Upper lobe of left lung (tissue), 6 donors: ENCODE measurements around the gene SNRPD2. TPM values are rescaled to one million over a fixed set of nuclear protein-coding genes. Genes with fewer than 3 reads are reported as not detected.
A peak's percentile ranks its signal among the peaks of the same experiment; 100 is the strongest.
"Not testable (repeated sequence)": the region's sequence is repeated elsewhere in the genome, so short reads cannot be mapped to it uniquely, and the experiment has no call there.

Experiments
- ATAC-seq, 2 donors: fragments of 200-7000 bp; cut with Tn5 transposase; one replicate each; pipeline ENCODE4 v1.9.1; 2022; ENCODE audit warnings: mild to moderate bottlenecking in 2 of 2, moderate library complexity in 2 of 2; ENCODE audit not compliant: low FRiP score in 2 of 2
- DNase-seq, 2 donors: peaks; one replicate each; pipeline ENCODE4 v3.0.0-alpha.2; 2019 to 2020
- H3K27ac ChIP-seq, 4 donors: fragments of 200-600 bp; sonication (generic); one replicate each; pipeline ENCODE4 v1.5.1; 2016 to 2019
- H3K27me3 ChIP-seq, 4 donors: fragments of 200-600 bp; sonication (generic); one replicate each; pipeline ENCODE4 v1.5.1; 2017 to 2019
- H3K36me3 ChIP-seq, 4 donors: fragments of 200-600 bp; sonication (generic); one replicate each; pipeline ENCODE4 v1.5.1; 2016 to 2019
- H3K4me1 ChIP-seq, 4 donors: fragments of 200-600 bp; sonication (generic); one replicate each; pipeline ENCODE4 v1.5.1; 2018 to 2019
- H3K4me3 ChIP-seq, 4 donors: fragments of 200-600 bp; sonication (generic); one replicate each; pipeline ENCODE4 v1.5.1; 2017 to 2019; ENCODE audit warnings: mild to moderate bottlenecking in 2 of 4, moderate library complexity in 1 of 4
- H3K9me3 ChIP-seq, 4 donors: fragments of 200-600 bp; sonication (generic); one replicate each; pipeline ENCODE4 v1.5.1; 2018 to 2019
- CTCF ChIP-seq, 6 experiments: fragments of 450-650 bp in 4 of 6; fragments of 200-600 bp in 2 of 6; sonication (generic) in 2 of 6; IDR thresholded peaks; one replicate each; pipeline ENCODE4 v1.5.1; 2016 to 2019; ENCODE audit warnings: antibody characterized with exemption in 6 of 6
- EP300 ChIP-seq, 4 donors: sonication (generic); formaldehyde crosslinking; IDR thresholded peaks; one replicate each; pipeline ENCODE4 v1.5.1; 2017; ENCODE audit warnings: antibody characterized with exemption in 4 of 4, control low read depth in 2 of 4
- POLR2A ChIP-seq, 4 donors: fragments of 450-650 bp; IDR thresholded peaks; one replicate each; pipeline ENCODE4 v1.5.1; 2016 to 2017; ENCODE audit warnings: antibody characterized with exemption in 4 of 4, mild to moderate bottlenecking in 2 of 4
- POLR2AphosphoS5 ChIP-seq, 2 donors: sonication (generic); formaldehyde crosslinking; IDR thresholded peaks; one replicate each; pipeline ENCODE4 v1.5.1; 2017; ENCODE audit warnings: antibody characterized with exemption in 2 of 2
- WGBS, 2 donors: methylation state at CpG; one replicate each; pipeline ENCODE4 v1.1.5; 2017 to 2018; 5-methylcytosine and 5-hydroxymethylcytosine counted together
- total RNA-seq, 6 donors: library from RNA; depleted of rRNA in 4 of 6; stranded (reverse); fragments of >200 nt in 4 of 6; gene quantifications; one replicate each; pipeline versions ENCODE4 v1.1.0 to v1.2.1, GENCODE V29; 2016 to 2021
- donor health status: DM: no; HTN: no; CAD: no; lungs with moderate emphysema.
- donor health status: DM: no; HTN: yes; CAD: no; lungs with severe emphysema.

SNRPD2 gene
- total RNA-seq, 6 donors from 2014 or later = 58.7 to 261 (median 161) TPM

GRCh38 chr19:45729800-45730290, 38.1 kb upstream of the SNRPD2 start:
- ATAC-seq (no peak), DNase-seq (peak in 1 of 2 donors; percentile 44)
- WGBS, 2 donors = 18 to 22% methylated on average over 9 of the region's 10 CpGs
- Histone ChIP-seq H3K4me1 (peaks cover 13 to 25% (median 16%) of the 10 kb centered on the region in 4 donors), H3K4me3 (peak overlapping the region; percentile 81 to 99 (median 90)), H3K27me3 (no peaks in the 10 kb centered on the region), H3K9me3 (no peaks in the 10 kb centered on the region), H3K36me3 (peaks cover 0 to 3% (median 0%) of the 10 kb centered on the region in 4 donors), H3K27ac (peak overlapping the region; percentile 81 to 88 (median 83))
- TF ChIP-seq POLR2AphosphoS5 (IDR thresholded peaks at IDR 0.05) (no peak), EP300 (IDR thresholded peaks at IDR 0.05) (no peak), POLR2A (IDR thresholded peaks at IDR 0.05) (no peak), CTCF (IDR thresholded peaks at IDR 0.05) (no peak)

- not testable (repeated sequence) for H3K36me3 ChIP-seq, DNase-seq, H3K4me3 ChIP-seq, H3K9me3 ChIP-seq, H3K27me3 ChIP-seq, H3K27ac ChIP-seq, ATAC-seq
- peaks cover 13 to 25% (median 16%) of the 10 kb centered on the region in 4 donors for H3K4me1 ChIP-seq
- WGBS, 2 donors = 94 to 96% methylated on average over 18 of the region's 18 CpGs
These were observed 36.9 kb upstream of the SNRPD2 start for GRCh38 chr19:45728683-45729082.

GRCh38 chr19:45720065-45720464, 28.3 kb upstream of the SNRPD2 start:
- Histone ChIP-seq H3K36me3 (peaks cover 2 to 14% (median 7%) of the 10 kb centered on the region in 4 donors), H3K4me1 (peaks cover 16 to 26% (median 20%) of the 10 kb centered on the region in 4 donors), H3K27ac (peak overlapping the region in 3 of 4 donors; percentile 19 to 67 (median 56))
- H3K9me3 ChIP-seq, DNase-seq, ATAC-seq, H3K27me3 ChIP-seq, H3K4me3 ChIP-seq: not testable (repeated sequence)
- WGBS, 2 donors = 97 to 98% methylated on average over 9 to 11 of the region's 11 CpGs

- H3K27ac ChIP-seq = peak overlapping the region; percentile 90 to 95 (median 94)
- no peak for DNase-seq
- 60 to 64% methylated on average over 12 of the region's 12 CpGs for WGBS, 2 donors
These were observed 26.4 kb upstream of the SNRPD2 start for GRCh38 chr19:45717983-45718650.

GRCh38 chr19:45717131-45717982, 25.6 kb upstream of the SNRPD2 start:
- ATAC-seq = peak; percentile 97 to 99
- DNase-seq = peak; percentile 99
- WGBS, 2 donors = 1% methylated on average over 38 to 48 of the region's 51 CpGs
- TF ChIP-seq POLR2A (IDR thresholded peaks at IDR 0.05) (peak in 2 of 4 donors; percentile 22 to 62), CTCF (IDR thresholded peaks at IDR 0.05) (peak in 4 of 6 experiments; percentile 9 to 49 (median 17)), EP300 (IDR thresholded peaks at IDR 0.05) (peak in 1 of 4 donors; percentile 93), POLR2AphosphoS5 (IDR thresholded peaks at IDR 0.05) (peak; percentile 94 to 96)
- H3K9me3 ChIP-seq = no peaks in the 10 kb centered on the region
- peaks cover 0 to 15% (median 9%) of the 10 kb centered on the region in 4 donors for H3K36me3 ChIP-seq
- no peaks in the 10 kb centered on the region for H3K27me3 ChIP-seq
- peaks cover 16 to 26% (median 19%) of the 10 kb centered on the region in 4 donors for H3K4me1 ChIP-seq
- peak overlapping the region; percentile 44 to 74 (median 61) for H3K4me3 ChIP-seq
- peak overlapping the region; percentile 90 to 95 (median 94) for H3K27ac ChIP-seq

More at GRCh38 chr19:45717983-45718650, 26.4 kb upstream of the SNRPD2 start:
- Histone ChIP-seq H3K4me1 (peaks cover 16 to 26% (median 20%) of the 10 kb centered on the region in 4 donors), H3K36me3 (peaks cover 1 to 12% (median 6%) of the 10 kb centered on the region in 4 donors), H3K27me3 (no peaks in the 10 kb centered on the region), H3K9me3 (no peaks in the 10 kb centered on the region), H3K4me3 (peak overlapping the region; percentile 26 to 74 (median 61))
- TF ChIP-seq EP300 (IDR thresholded peaks at IDR 0.05) (no peak), POLR2AphosphoS5 (IDR thresholded peaks at IDR 0.05) (no peak)
- ATAC-seq = no peak
